HFFc6 (cell line): ENCODE data around the gene CPEB4. TPM values are rescaled to one million over a fixed set of nuclear protein-coding genes. Genes with fewer than 3 reads are reported as not detected.

ENCODE experiments used
- DNase-seq: peaks from one replicate; pipeline ENCODE4 v3.0.0-alpha.2; 2018
- H3K27ac Mint-ChIP-seq: 2 replicates; pipeline ENCODE4 v1.8.0; 2020; ENCODE audit warnings: mild to moderate bottlenecking, mixed read lengths
- H3K27me3 Mint-ChIP-seq: 2 replicates; pipeline ENCODE4 v1.8.0; 2021; ENCODE audit warnings: mild to moderate bottlenecking, moderate library complexity, mixed read lengths; ENCODE audit not compliant: insufficient read depth
- H3K36me3 Mint-ChIP-seq: 2 replicates; pipeline ENCODE4 v1.8.0; 2021; ENCODE audit warnings: low read depth, mixed read lengths
- H3K4me1 Mint-ChIP-seq: 2 replicates; pipeline ENCODE4 v1.8.0; 2020; ENCODE audit warnings: low read depth, mixed read lengths
- H3K4me3 Mint-ChIP-seq: 2 replicates; pipeline ENCODE4 v1.8.0; 2020; ENCODE audit warnings: mild to moderate bottlenecking, moderate library complexity, mixed read lengths
- H3K9me3 Mint-ChIP-seq: 2 replicates; pipeline ENCODE4 v1.8.0; 2020; ENCODE audit warnings: mild to moderate bottlenecking, mixed read lengths
- CTCF ChIP-seq: fragments of 200-600 bp; sonication (generic); IDR thresholded peaks from 2 replicates; pipeline ENCODE4 v1.5.0; 2021; ENCODE audit warnings: antibody characterized with exemption, mild to moderate bottlenecking
- total RNA-seq, 6 experiments: library from RNA; stranded (reverse); fragmentation: NEBNext Ultra II Directional; extraction: Animal tissue kit (Norgen Biotek cat#: 25700); gene quantifications; 2 replicates in 1 of 6; 3 replicates in 5 of 6; pipeline ENCODE4 v1.2.3, GENCODE V29; 2021

CPEB4 gene
- total RNA-seq, 6 experiments from 2014 or later, result 19.5 to 25.9 (median 22.3) TPM

- Mint-ChIP-seq H3K9me3 (no peaks in the 10 kb centered on the region), H3K27ac (no peak overlapping the region), H3K36me3 (no peaks in the 10 kb centered on the region), H3K4me1 (peaks cover 7% of the 10 kb centered on the region), H3K27me3 (no peaks in the 10 kb centered on the region), H3K4me3 (no peak overlapping the region)
- no peak for TF ChIP-seq CTCF
- no peak for DNase-seq
These were observed 25.7 kb downstream of the CPEB4 start for GRCh38 chr5:173913686-173914321.

DNA sequence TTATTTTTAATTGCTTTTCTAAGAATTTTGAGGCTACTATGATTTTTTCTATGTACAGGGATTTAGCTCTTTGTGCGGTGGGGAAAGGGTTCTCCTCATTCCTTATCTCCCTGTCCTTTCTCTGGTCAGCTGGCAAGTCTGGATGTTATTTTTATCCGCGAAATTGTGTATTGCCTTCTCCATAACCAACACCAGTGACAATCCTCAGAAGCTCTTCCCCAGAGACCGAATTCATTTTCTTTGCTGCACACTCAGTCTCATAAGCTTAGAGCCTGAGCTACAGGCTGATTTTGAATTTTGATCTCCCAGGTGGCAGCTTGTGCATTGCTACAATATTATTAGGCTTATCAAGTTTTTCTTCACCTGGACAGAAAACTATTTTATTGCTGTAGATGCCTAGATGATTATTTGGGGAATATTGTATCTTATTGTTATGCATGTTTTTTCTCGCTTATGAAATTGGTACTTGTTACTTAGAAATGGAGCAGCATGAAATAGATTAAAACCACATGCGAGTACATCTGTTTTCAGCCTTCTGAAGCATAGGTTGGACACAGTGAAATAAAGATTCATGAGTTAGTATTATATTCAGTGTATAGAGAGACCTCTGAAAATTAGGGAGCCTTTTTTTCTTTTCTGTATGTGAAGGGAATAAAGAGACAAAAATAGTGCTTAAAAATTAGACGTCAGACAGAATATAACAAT lies 27.3 kb downstream of the CPEB4 start:
- Mint-ChIP-seq H3K27ac (no peak overlapping the region), H3K27me3 (no peaks in the 10 kb centered on the region), H3K36me3 (no peaks in the 10 kb centered on the region), H3K4me3 (no peak overlapping the region), H3K9me3 (no peaks in the 10 kb centered on the region), H3K4me1 (no peaks in the 10 kb centered on the region)
- no peak for DNase-seq
- TF ChIP-seq CTCF, result no peak

GRCh38 chr5:173916233-173916632 lies 28.1 kb downstream of the CPEB4 start:
- H3K4me3 Mint-ChIP-seq, result no peak overlapping the region
- H3K27ac Mint-ChIP-seq, result peak overlapping the region; percentile 41; the same call in 1 of the 2 replicates

GRCh38 chr5:173917788-173918786 lies 29.9 kb downstream of the CPEB4 start:
- peaks cover 5% of the 10 kb centered on the region for H3K4me1 Mint-ChIP-seq
- no peaks in the 10 kb centered on the region for H3K36me3 Mint-ChIP-seq
- H3K9me3 Mint-ChIP-seq, result no peaks in the 10 kb centered on the region
- peak; percentile 78 for DNase-seq
- H3K27ac Mint-ChIP-seq, result no peak overlapping the region
- no peaks in the 10 kb centered on the region for H3K27me3 Mint-ChIP-seq
- no peak overlapping the region for H3K4me3 Mint-ChIP-seq
- no peak for TF ChIP-seq CTCF

More at GRCh38 chr5:173916233-173916632, 28.1 kb downstream of the CPEB4 start:
- Mint-ChIP-seq H3K4me1 (no peaks in the 10 kb centered on the region), H3K36me3 (no peaks in the 10 kb centered on the region), H3K27me3 (no peaks in the 10 kb centered on the region), H3K9me3 (no peaks in the 10 kb centered on the region)
- no peak for TF ChIP-seq CTCF
- DNase-seq, result no peak

GRCh38 chr5:173919443-173919842 lies 31.3 kb downstream of the CPEB4 start:
- Mint-ChIP-seq H3K36me3 (no peaks in the 10 kb centered on the region), H3K27ac (no peak overlapping the region), H3K9me3 (no peaks in the 10 kb centered on the region), H3K4me1 (peaks cover 19% of the 10 kb centered on the region), H3K27me3 (no peaks in the 10 kb centered on the region), H3K4me3 (no peak overlapping the region)
- DNase-seq, result peak; percentile 11
- TF ChIP-seq CTCF, result no peak
